ENCODE results near the gene KCNF1. TPM values are rescaled to one million over a fixed set of nuclear protein-coding genes. Genes with fewer than 3 reads are reported as not detected.

Gene KCNF1
- total RNA-seq, 1 donor from 2014 or later: 0.30 TPM

- Histone ChIP-seq H3K4me3 (no peak overlapping the region), H3K4me1 (peaks cover 8% of the 10 kb centered on the region), H3K27me3 (ENCODE audit: low read depth) (peaks cover 53% of the 10 kb centered on the region), H3K27ac (replicated peaks) (no peak overlapping the region), H3K36me3 (no peaks in the 10 kb centered on the region), H3K9me3 (replicated peaks) (no peaks in the 10 kb centered on the region)
- intact Hi-C loops (cut with micrococcal nuclease): loop anchor here (10.0 kb wide), 1 partner anchor 88 kb away; no protein-coding TSS in a partner anchor
- DNase-seq: no peak
- TF ChIP-seq CTCF (IDR thresholded peaks at IDR 0.05; ENCODE audit: borderline replicate concordance): no peak
These were observed 10.7 kb downstream of the KCNF1 start for GRCh38 chr2:10922307-10923007.

DNA sequence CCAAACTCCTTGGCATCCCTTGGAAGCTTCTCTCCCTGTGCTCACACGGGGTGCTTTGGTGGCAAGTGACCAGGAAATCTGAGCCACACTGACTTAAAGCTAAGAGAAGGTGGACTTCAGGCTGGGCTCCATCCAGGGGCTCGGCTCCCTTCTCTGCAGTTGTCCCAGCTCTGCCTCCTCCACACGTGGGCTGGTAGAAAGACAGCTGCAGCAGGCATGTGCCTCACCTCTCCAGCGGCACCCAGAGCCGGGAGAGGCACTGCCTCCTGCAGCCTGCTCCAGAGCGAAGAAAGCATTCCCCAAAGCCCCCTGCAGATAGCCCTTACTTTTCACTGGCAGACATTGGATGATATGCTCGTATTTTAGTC lies 11.3 kb downstream of the KCNF1 start:
- H3K27me3 ChIP-seq (ENCODE audit: low read depth): peaks cover 59% of the 10 kb centered on the region
- DNase-seq: no peak
- intact Hi-C loops (cut with micrococcal nuclease): loop anchor here (10.0 kb wide), 1 partner anchor 88 kb away; no protein-coding TSS in a partner anchor

DNA sequence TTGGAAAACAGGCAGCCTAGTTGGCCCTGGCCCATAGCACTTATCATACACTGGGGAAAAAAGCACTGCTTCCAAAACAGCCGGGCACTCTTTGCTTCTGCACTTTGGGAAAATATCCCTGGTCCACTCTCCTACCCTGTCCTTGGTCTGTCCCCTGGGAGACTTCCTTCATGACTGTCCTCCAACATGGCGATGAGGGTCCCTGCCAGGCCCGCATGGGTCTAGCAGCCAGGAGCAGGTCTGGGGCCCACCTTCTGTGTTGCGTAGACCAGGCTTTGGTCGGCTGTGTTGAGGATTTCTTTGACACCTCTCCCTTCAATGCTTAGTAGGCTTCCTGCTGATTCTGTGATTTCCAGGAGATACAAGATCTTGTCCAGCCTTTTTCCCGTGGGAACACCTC lies 12.2 kb downstream of the KCNF1 start:
- TF ChIP-seq CTCF (IDR thresholded peaks at IDR 0.05; ENCODE audit: borderline replicate concordance): no peak
- Histone ChIP-seq H3K4me3 (no peak overlapping the region), H3K27ac (replicated peaks) (no peak overlapping the region), H3K27me3 (ENCODE audit: low read depth) (peaks cover 67% of the 10 kb centered on the region), H3K4me1 (peaks cover 4% of the 10 kb centered on the region), H3K36me3 (no peaks in the 10 kb centered on the region), H3K9me3 (replicated peaks) (no peaks in the 10 kb centered on the region)
- DNase-seq: no peak
- intact Hi-C loops (cut with micrococcal nuclease): loop anchor here (10.0 kb wide), 1 partner anchor 89 kb away; no protein-coding TSS in a partner anchor

More for the DNA sequence above, 11.3 kb downstream of the KCNF1 start:
- Histone ChIP-seq H3K4me1 (peaks cover 8% of the 10 kb centered on the region), H3K36me3 (no peaks in the 10 kb centered on the region), H3K27ac (replicated peaks) (no peak overlapping the region), H3K4me3 (no peak overlapping the region), H3K9me3 (replicated peaks) (no peaks in the 10 kb centered on the region)
- no peak for TF ChIP-seq CTCF (IDR thresholded peaks at IDR 0.05; ENCODE audit: borderline replicate concordance)

DNA sequence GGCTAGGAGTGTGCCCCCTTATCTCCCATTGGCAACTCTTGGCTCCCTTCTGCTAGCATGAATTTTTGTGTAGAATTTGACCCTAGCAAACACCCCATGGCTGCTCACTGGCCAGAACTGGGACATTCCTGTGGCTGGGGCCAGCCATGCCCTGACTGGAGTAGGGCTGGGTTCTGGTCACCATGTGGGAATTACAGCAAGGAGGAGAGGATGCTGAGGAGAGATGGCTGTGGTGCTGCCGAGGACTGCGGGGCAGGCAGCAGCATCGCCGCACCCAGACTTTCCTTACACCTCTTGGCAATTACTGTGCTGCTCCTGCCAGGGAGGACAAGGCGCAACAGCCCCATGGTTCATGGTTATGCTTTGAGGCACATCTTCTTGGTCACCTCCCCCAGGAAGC lies 12.7 kb downstream of the KCNF1 start:
- Histone ChIP-seq H3K27ac (replicated peaks) (no peak overlapping the region), H3K4me3 (no peak overlapping the region), H3K4me1 (no peaks in the 10 kb centered on the region), H3K36me3 (no peaks in the 10 kb centered on the region), H3K27me3 (ENCODE audit: low read depth) (peaks cover 71% of the 10 kb centered on the region), H3K9me3 (replicated peaks) (no peaks in the 10 kb centered on the region)
- TF ChIP-seq CTCF (IDR thresholded peaks at IDR 0.05; ENCODE audit: borderline replicate concordance): no peak
- DNase-seq: no peak
- intact Hi-C loops (cut with micrococcal nuclease): loop anchor here (10.0 kb wide), 1 partner anchor 90 kb away; no protein-coding TSS in a partner anchor

DNA sequence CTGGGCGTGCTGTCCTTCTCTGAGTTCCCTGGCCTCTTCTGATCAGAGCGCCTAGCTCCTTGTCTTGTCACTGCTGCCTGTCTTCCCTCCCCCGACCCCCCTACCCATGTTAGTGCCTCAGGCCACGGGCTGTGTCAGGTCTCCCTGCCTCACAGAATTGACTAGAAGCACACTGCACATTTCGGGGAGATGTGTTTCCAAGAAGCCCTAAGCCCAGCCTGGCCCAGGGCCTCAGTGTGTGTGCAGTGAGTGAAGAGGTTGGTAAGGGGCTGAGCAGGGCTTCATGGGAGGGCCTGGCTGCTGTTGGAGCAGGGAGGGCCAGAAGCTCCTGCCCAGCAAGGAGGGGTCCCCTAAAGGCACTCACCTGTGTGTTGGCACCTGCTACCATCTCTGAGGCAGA lies 13.1 kb downstream of the KCNF1 start:
- DNase-seq: no peak
- Histone ChIP-seq H3K36me3 (no peaks in the 10 kb centered on the region), H3K27ac (replicated peaks) (no peak overlapping the region), H3K9me3 (replicated peaks) (no peaks in the 10 kb centered on the region), H3K4me1 (no peaks in the 10 kb centered on the region), H3K27me3 (ENCODE audit: low read depth) (peaks cover 75% of the 10 kb centered on the region), H3K4me3 (no peak overlapping the region)
- intact Hi-C loops (cut with micrococcal nuclease): loop anchor here (10.0 kb wide), 1 partner anchor 90 kb away; no protein-coding TSS in a partner anchor
- no peak for TF ChIP-seq CTCF (IDR thresholded peaks at IDR 0.05; ENCODE audit: borderline replicate concordance)
